Duodenal mucosa (tissue), 2 donors: ENCODE measurements around the gene ZNF350.

Experiments used
- H3K27ac ChIP-seq: one replicate; pipeline ENCODE4 v1.7.0; 2013; ENCODE audit warnings: low read depth, low read length
- H3K27me3 ChIP-seq, 2 donors: one replicate each; pipeline ENCODE4 v1.7.0; 2013; ENCODE audit warnings: low read length in 2 of 2, control low read depth in 1 of 2; ENCODE audit not compliant: insufficient read depth in 2 of 2, control insufficient read depth in 1 of 2
- H3K36me3 ChIP-seq, 2 donors: one replicate each; pipeline ENCODE4 v1.7.0; 2013; ENCODE audit warnings: low read length in 2 of 2, control low read depth in 1 of 2; ENCODE audit not compliant: insufficient read depth in 2 of 2, control insufficient read depth in 1 of 2
- H3K4me1 ChIP-seq, 2 donors: one replicate each; pipeline ENCODE4 v1.7.0; 2013; ENCODE audit warnings: low read length in 2 of 2, control low read depth in 1 of 2; ENCODE audit not compliant: insufficient read depth in 2 of 2, control insufficient read depth in 1 of 2
- H3K4me3 ChIP-seq, 2 donors: one replicate each; pipeline ENCODE4 v1.7.0; 2013; ENCODE audit warnings: low read length in 2 of 2, low read depth in 1 of 2
- H3K9ac ChIP-seq, 2 donors: one replicate each; pipeline ENCODE4 v1.7.0; 2013; ENCODE audit warnings: low read length in 2 of 2, low read depth in 1 of 2
- H3K9me3 ChIP-seq, 2 donors: one replicate each; pipeline ENCODE4 v1.7.0; 2013; ENCODE audit warnings: low read length in 2 of 2, control low read depth in 1 of 2; ENCODE audit not compliant: control insufficient read depth in 1 of 2

ZNF350 gene

DNA sequence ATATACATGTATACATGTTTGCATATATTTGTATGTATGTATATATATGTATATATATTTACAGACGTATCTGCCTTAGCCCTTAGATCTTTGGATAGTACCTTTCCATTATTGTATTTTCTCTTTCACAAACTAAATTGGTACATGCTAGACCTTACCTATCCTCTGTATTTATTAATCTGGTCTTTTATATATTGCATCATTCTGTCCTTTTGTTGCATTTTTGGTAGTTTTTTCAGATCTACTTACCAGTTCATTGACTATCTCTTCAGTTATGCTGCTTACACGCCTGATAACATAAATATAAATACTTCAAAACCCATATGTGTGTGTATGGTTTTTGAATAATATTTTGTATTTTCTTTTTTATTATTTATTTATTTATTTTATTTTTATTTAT lies 47.7 kb downstream of the ZNF350 start:
- H3K27me3 ChIP-seq: no peaks in the 10 kb centered on the region
- peaks cover 69 to 70% of the 10 kb centered on the region in 2 donors for H3K9me3 ChIP-seq
- no peak overlapping the region for H3K27ac ChIP-seq
- no peak overlapping the region for H3K9ac ChIP-seq
- H3K36me3 ChIP-seq: peaks cover 74 to 87% of the 10 kb centered on the region in 2 donors
- H3K4me3 ChIP-seq: no peak overlapping the region
- H3K4me1 ChIP-seq: no peaks in the 10 kb centered on the region

- Histone ChIP-seq H3K27me3 (no peaks in the 10 kb centered on the region), H3K4me1 (no peaks in the 10 kb centered on the region), H3K36me3 (peaks cover 50% of the 10 kb centered on the region in 2 donors), H3K4me3 (peak overlapping the region in 1 of 2 donors; percentile 12), H3K9me3 (peaks cover 28 to 53% of the 10 kb centered on the region in 2 donors), H3K9ac (no peak overlapping the region), H3K27ac (no peak overlapping the region)
Measured at GRCh38 chr19:51931921-51932320, 54.7 kb downstream of the ZNF350 start.

- H3K27ac ChIP-seq: no peak overlapping the region
- no peaks in the 10 kb centered on the region for H3K27me3 ChIP-seq
- H3K4me1 ChIP-seq: no peaks in the 10 kb centered on the region
- H3K36me3 ChIP-seq: peaks cover 17 to 18% of the 10 kb centered on the region in 2 donors
- peaks cover 11 to 51% of the 10 kb centered on the region in 2 donors for H3K9me3 ChIP-seq
- H3K9ac ChIP-seq: peak overlapping the region; percentile 76 to 77
- H3K4me3 ChIP-seq: peak overlapping the region; percentile 95 to 97
Measured at GRCh38 chr19:51927859-51928258, 58.8 kb downstream of the ZNF350 start.

DNA sequence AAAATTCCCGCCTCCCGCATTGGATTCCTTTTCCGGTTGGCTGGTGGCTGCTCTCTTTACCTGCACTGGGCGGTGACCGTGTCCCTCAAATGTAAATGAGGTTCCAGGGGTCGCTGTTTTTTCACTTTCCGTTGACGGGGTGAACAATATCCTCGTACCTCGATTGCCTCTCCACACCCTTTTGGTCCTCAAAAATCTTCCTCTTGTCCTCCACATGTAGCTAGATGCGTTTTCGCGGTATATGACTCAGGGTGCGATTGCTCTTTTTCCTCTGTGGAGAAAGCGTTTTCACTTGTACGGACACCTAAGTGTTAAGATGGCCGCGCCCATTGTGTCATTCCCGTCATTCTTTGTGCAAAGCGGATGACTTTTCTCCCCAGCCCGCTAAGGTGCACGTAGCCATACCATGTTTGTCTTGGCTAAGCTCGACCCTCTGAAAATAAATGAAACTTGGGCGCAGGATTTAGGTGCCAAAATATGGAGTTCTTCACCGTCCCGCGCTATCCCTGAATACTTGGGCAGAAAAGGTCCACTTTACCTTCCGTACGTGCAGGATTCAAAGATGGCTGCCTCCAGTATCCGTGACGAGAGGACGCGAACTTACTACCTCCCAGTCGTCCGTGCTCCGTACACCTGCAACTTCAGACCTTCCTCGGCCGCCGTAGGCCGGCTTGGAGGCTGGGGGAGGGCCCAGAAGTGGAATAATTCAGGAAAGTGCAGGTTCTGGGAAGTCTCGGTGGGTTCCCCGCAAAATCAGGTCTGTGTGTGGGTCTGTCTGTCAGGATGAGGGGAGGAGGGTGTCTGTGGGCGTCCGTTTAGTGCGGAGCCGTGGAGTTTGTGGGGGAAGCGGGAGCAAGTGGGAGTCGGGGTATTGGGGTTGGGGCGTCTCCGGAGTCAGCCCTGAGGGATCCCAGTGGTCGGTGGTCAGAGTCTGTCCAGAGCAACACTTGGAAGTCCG lies 59.6 kb downstream of the ZNF350 start, which contains the start of gene ZNF613:
Gene ZNF613, plus strand, starts transcription at position 689 of the 958 bp plus-strand sequence. CDS start 8,749 bp downstream, outside the sequence.
- Histone ChIP-seq H3K9ac (peak within 1 kb of the TSS; percentile 76 to 77), H3K4me1 (no peaks in the 10 kb centered on the region), H3K27me3 (no peaks in the 10 kb centered on the region), H3K36me3 (peaks cover 14 to 15% of the 10 kb centered on the region in 2 donors), H3K9me3 (peaks cover 16 to 53% of the 10 kb centered on the region in 2 donors), H3K4me3 (peak within 1 kb of the TSS; percentile 95 to 97), H3K27ac (peak within 1 kb of the TSS; percentile 82)

DNA sequence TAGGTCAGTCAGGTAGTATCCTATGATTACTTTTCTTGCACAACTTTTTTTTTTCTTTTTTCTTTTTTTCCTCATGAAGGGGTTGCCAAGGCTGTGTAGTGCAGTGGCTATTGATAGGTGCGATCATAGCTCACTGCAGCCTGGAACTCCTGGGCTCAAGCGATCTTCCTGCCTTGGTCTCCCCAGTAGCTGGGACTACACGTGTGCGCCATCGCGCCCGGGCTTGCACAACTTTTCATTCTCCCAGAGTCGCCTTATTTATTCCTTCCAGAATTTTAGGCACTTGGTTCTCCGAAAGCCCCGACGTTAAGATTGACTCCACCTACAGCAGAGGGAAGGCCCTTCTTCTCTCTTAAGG lies 60.2 kb downstream of the ZNF350 start:
- Histone ChIP-seq H3K9ac (peak overlapping the region; percentile 76 to 77), H3K27ac (no peak overlapping the region), H3K27me3 (no peaks in the 10 kb centered on the region), H3K4me1 (no peaks in the 10 kb centered on the region), H3K36me3 (peaks cover 9 to 10% of the 10 kb centered on the region in 2 donors), H3K4me3 (peak overlapping the region; percentile 95 to 97), H3K9me3 (peaks cover 19 to 53% of the 10 kb centered on the region in 2 donors)

DNA sequence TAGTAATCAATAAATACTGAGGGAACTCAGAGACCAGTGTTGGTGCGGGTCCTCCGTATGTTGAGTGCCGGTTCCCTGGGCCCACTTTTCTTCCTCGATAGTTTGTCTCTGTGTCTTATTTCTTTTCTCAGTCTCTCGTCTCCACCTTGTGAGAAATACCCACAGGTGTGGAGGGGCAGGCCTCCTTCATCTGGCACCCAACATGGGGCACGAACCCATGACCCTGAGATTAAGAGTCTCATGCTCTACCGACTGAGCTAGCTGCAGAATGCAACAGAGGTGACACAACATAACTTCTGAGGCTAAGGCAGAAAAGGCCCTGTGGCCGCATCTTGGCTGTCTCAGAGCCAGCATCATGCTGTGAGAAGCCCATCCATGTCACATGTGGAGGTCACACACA lies 64.7 kb downstream of the ZNF350 start:
- peak overlapping the region in 1 of 2 donors; percentile 30 for H3K4me3 ChIP-seq
- H3K27me3 ChIP-seq: no peaks in the 10 kb centered on the region
- no peaks in the 10 kb centered on the region for H3K4me1 ChIP-seq
- H3K9ac ChIP-seq: no peak overlapping the region
- H3K9me3 ChIP-seq: peaks cover 38 to 75% of the 10 kb centered on the region in 2 donors
- H3K36me3 ChIP-seq: no peaks in the 10 kb centered on the region
- H3K27ac ChIP-seq: no peak overlapping the region

- H3K36me3 ChIP-seq: no peaks in the 10 kb centered on the region
- peaks cover 57 to 80% of the 10 kb centered on the region in 2 donors for H3K9me3 ChIP-seq
- H3K4me3 ChIP-seq: no peak overlapping the region
Measured at GRCh38 chr19:51919606-51920005, 67.0 kb downstream of the ZNF350 start.

GRCh38 chr19:51916167-51916566 lies 70.5 kb downstream of the ZNF350 start:
- peaks cover 53 to 80% of the 10 kb centered on the region in 2 donors for H3K9me3 ChIP-seq
- H3K27me3 ChIP-seq: no peaks in the 10 kb centered on the region
- peak overlapping the region in 1 of 2 donors; percentile 30 for H3K4me3 ChIP-seq
- H3K27ac ChIP-seq: no peak overlapping the region
- no peaks in the 10 kb centered on the region for H3K4me1 ChIP-seq
- H3K36me3 ChIP-seq: no peaks in the 10 kb centered on the region
- no peak overlapping the region for H3K9ac ChIP-seq

More at GRCh38 chr19:51919606-51920005, 67.0 kb downstream of the ZNF350 start:
- H3K27ac ChIP-seq: no peak overlapping the region
- no peak overlapping the region for H3K9ac ChIP-seq
- no peaks in the 10 kb centered on the region for H3K4me1 ChIP-seq
- no peaks in the 10 kb centered on the region for H3K27me3 ChIP-seq

DNA sequence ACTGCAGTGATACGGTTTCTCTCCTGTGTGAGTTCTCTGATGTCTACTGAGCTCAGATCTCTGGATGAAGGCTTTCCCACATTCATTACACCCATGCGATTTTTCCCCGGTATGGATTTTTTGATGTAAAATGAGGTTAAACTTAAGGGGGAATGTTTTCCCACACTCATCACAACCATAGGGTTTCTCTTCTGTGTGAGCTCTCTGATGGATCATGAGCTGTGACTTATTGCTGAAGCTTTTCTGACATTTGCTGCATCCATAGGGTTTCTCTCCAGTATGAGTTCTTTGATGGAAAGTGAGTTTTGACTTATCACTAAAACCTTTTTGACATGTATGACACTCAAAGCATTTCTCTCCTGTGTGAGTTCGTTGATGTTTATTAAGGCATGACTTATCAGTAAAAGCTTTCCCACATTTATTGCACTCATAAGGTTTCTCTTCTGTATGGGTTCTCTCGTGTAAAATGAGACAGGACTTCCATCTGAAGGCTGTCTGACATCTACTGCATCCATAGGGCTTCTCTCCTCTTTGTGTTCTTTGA lies 71.2 kb downstream of the ZNF350 start:
- Histone ChIP-seq H3K9ac (no peak overlapping the region), H3K4me1 (no peaks in the 10 kb centered on the region), H3K4me3 (no peak overlapping the region), H3K9me3 (peaks cover 50 to 77% of the 10 kb centered on the region in 2 donors), H3K27me3 (no peaks in the 10 kb centered on the region), H3K27ac (no peak overlapping the region), H3K36me3 (no peaks in the 10 kb centered on the region)
